Heart left ventricle (tissue), 16 donors: Measurements from ENCODE around the gene TLE4. TPM values are rescaled to one million over a fixed set of nuclear protein-coding genes. Genes with fewer than 3 reads are reported as not detected.

Experiments used
- ATAC-seq, 4 donors: fragments of 200-7000 bp; cut with Tn5 transposase; one replicate each; pipeline ENCODE4 v1.9.1; 2020 to 2022; ENCODE audit warnings: moderate library complexity in 4 of 4, mild to moderate bottlenecking in 3 of 4, moderate number of reproducible peaks in 1 of 4
- DNase-seq, 5 donors: peaks; one replicate each; pipeline ENCODE4 v3.0.0-alpha.2; 2020
- H3K27ac ChIP-seq, 12 donors: fragments of 200-600 bp; sonication (generic) in 4 of 12; one replicate each; pipeline versions ENCODE4 v1.5.0 to v1.8.0; 2016 to 2022; ENCODE audit warnings: mild to moderate bottlenecking in 2 of 12
- H3K27me3 ChIP-seq, 9 donors: fragments of 200-600 bp; sonication (generic) in 2 of 9; one replicate each; pipeline versions ENCODE4 v1.5.1 to v1.8.0; 2016 to 2022; ENCODE audit warnings: mild to moderate bottlenecking in 3 of 9
- H3K36me3 ChIP-seq, 9 donors: fragments of 200-600 bp; sonication (generic) in 2 of 9; one replicate each; pipeline versions ENCODE4 v1.5.0 to v1.8.0; 2018 to 2022; ENCODE audit warnings: mild to moderate bottlenecking in 2 of 9
- H3K4me1 ChIP-seq, 12 donors: fragments of 200-600 bp; sonication (generic) in 4 of 12; one replicate each; pipeline versions ENCODE4 v1.5.0 to v1.8.0; 2016 to 2022; ENCODE audit warnings: mild to moderate bottlenecking in 3 of 12
- H3K4me3 ChIP-seq, 12 donors: fragments of 200-600 bp; sonication (generic) in 4 of 12; one replicate each; pipeline versions ENCODE4 v1.5.0 to v1.8.0; 2017 to 2022; ENCODE audit warnings: mild to moderate bottlenecking in 9 of 12, moderate library complexity in 4 of 12
- H3K9me3 ChIP-seq, 12 donors: fragments of 200-600 bp; sonication (generic) in 4 of 12; one replicate each; pipeline versions ENCODE4 v1.5.0 to v1.8.0; 2016 to 2022; ENCODE audit warnings: mild to moderate bottlenecking in 1 of 12
- POLR2A ChIP-seq, 2 donors: fragments of 450-650 bp; IDR thresholded peaks; one replicate each; pipeline ENCODE4 v1.6.1; 2017; ENCODE audit warnings: antibody characterized with exemption in 2 of 2, mild to moderate bottlenecking in 2 of 2, moderate library complexity in 2 of 2
- WGBS, 4 donors: extraction: QIAGEN DNeasy Blood & Tissue Kit in 2 of 4; methylation state at CpG; one replicate each; pipeline versions ENCODE4 v1.1.5 to v1.1.7; 2013 to 2018; 5-methylcytosine and 5-hydroxymethylcytosine counted together
- intact Hi-C, 10 donors: fragments of 100-400 bp; cut with DNase I; formaldehyde crosslinking; loops; one replicate each; pipeline versions ENCODE4 v1.11.1 to v1.14.2; 2022
- polyA plus RNA-seq, 2 donors: library from polyadenylated mRNA; stranded (reverse); fragments of 200-250 nt; gene quantifications; one replicate each; pipeline ENCODE4 v1.2.3, GENCODE V29; 2013
- total RNA-seq, 9 donors: library from RNA; depleted of rRNA in 2 of 9; stranded (reverse); fragments of >200 nt in 2 of 9; fragmentation: NEBNext Ultra II Directional in 3 of 9; extraction: Animal tissue kit (Norgen Biotek cat#: 25700) in 3 of 9; gene quantifications; one replicate each; pipeline versions ENCODE4 v1.1.0 to v1.2.4, GENCODE V29; 2016 to 2023
- TF ChIP-seq, protein P1 (sequence below), 12 donors: fragments of 200-600 bp; sonication (generic) in 4 of 12; IDR thresholded peaks; one replicate each; pipeline versions ENCODE4 v1.5.0 to v1.8.0; 2018 to 2022; ENCODE audit warnings: antibody characterized with exemption in 12 of 12, mild to moderate bottlenecking in 5 of 12
- donor health status: ischemic (EF 13 %, LVEDD 7.1; RV severe dilation, severe dysfunction).
- donor health status: healthy with polysubstance abuse.
- donor health status: DM: no; HTN: yes; CAD: no.
- donor health status: DM: no; HTN: no; CAD: no.
- donor health status: ischemic (EF 25% LVEDD 6.9; RV normal size, moderate dysfunction).
- donor health status: ischemic (EF 25% LVEDD 5.7; RV mildly dilated, moderate dysfunction).
- donor health status: healthy.
- donor health status: DM: yes; HTN: yes; CAD: no.
- donor health status: ischemic (EF 35%, LVEDD 5.7; RV mildly dilated, moderate dysfunction).
- donor health status: nonischemic (EF 11% LVEDD 7.7; RV severe dilation, severe dysfunction).
- donor health status: DM: yes; HTN: yes; CAD: no.
- donor health status: PGD.
- donor health status: ischemic (EF 29% LVEDD 5.4; RV normal size, mild dysfunction).
- donor health status: nonischemic (EF 23%, LVEDD 6.1; RV moderate dilation, normal function).

Gene TLE4
- total and polyA plus RNA-seq, 11 donors: 3.7 to 23.9 (median 13.8) TPM

GRCh38 chr9:79757881-79758669, 186.3 kb downstream of the TLE4 start:
- WGBS, 4 donors: 50 to 71% (median 58%) methylated on average over 2 of the region's 2 CpGs
- ATAC-seq (no peak), DNase-seq (no peak)
- H3K27me3 ChIP-seq: no peaks in the 10 kb centered on the region
- TF ChIP-seq, protein P1, sequence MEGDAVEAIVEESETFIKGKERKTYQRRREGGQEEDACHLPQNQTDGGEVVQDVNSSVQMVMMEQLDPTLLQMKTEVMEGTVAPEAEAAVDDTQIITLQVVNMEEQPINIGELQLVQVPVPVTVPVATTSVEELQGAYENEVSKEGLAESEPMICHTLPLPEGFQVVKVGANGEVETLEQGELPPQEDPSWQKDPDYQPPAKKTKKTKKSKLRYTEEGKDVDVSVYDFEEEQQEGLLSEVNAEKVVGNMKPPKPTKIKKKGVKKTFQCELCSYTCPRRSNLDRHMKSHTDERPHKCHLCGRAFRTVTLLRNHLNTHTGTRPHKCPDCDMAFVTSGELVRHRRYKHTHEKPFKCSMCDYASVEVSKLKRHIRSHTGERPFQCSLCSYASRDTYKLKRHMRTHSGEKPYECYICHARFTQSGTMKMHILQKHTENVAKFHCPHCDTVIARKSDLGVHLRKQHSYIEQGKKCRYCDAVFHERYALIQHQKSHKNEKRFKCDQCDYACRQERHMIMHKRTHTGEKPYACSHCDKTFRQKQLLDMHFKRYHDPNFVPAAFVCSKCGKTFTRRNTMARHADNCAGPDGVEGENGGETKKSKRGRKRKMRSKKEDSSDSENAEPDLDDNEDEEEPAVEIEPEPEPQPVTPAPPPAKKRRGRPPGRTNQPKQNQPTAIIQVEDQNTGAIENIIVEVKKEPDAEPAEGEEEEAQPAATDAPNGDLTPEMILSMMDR (IDR thresholded peaks at IDR 0.05): peak in 10 of 12 donors; percentile 10 to 51 (median 34)
- no peak for TF ChIP-seq POLR2A (IDR thresholded peaks at IDR 0.05)
- intact Hi-C loops: no loop called here
- no peak overlapping the region for H3K27ac ChIP-seq
- no peaks in the 10 kb centered on the region for H3K4me1 ChIP-seq
- no peaks in the 10 kb centered on the region for H3K36me3 ChIP-seq
- H3K9me3 ChIP-seq: peaks cover 0 to 6% (median 0%) of the 10 kb centered on the region in 12 donors
- no peak overlapping the region for H3K4me3 ChIP-seq

- WGBS, 4 donors: 92 to 100% (median 94%) methylated on average over 1 of the region's 1 CpG
- no peaks in the 10 kb centered on the region for H3K27me3 ChIP-seq
- H3K4me1 ChIP-seq: peaks cover 0 to 7% (median 0%) of the 10 kb centered on the region in 12 donors
- DNase-seq: no peak
- ATAC-seq: no peak
- TF ChIP-seq, protein P1 (IDR thresholded peaks at IDR 0.05): no peak
- no peak for TF ChIP-seq POLR2A (IDR thresholded peaks at IDR 0.05)
- H3K4me3 ChIP-seq: no peak overlapping the region
- intact Hi-C loops: no loop called here
- no peak overlapping the region for H3K27ac ChIP-seq
- peaks cover 0 to 6% (median 0%) of the 10 kb centered on the region in 12 donors for H3K9me3 ChIP-seq
- no peaks in the 10 kb centered on the region for H3K36me3 ChIP-seq
Measured at GRCh38 chr9:79759460-79759859, 187.7 kb downstream of the TLE4 start.

DNA sequence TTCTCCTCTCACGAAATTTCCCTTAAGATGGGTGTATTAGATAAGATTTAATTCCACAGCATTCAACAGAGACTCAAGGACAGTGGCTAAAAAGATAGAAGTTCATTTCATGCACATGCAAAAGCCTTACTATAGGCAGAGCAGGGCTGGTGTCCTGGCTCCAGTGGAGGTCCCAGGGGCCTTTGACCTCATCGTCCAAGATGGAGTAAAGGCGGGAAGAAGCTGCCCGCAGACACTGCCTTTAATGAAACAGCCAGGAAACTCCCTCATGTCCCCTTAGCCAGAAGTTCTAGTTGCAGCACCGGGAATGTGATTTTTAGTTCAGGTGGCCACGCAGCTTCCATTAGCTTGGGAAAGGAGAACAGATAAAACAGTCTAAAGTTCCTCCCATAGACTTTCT, 190.3 kb downstream of the TLE4 start:
- 79 to 84% (median 81%) methylated on average over 6 of the region's 6 CpGs for WGBS, 4 donors

GRCh38 chr9:79763671-79764285, 192.0 kb downstream of the TLE4 start:
- TF ChIP-seq POLR2A (IDR thresholded peaks at IDR 0.05): no peak
- TF ChIP-seq, protein P1 (IDR thresholded peaks at IDR 0.05): no peak
- WGBS, 4 donors: 53 to 67% (median 58%) methylated on average over 6 of the region's 6 CpGs
- H3K4me1 ChIP-seq: peaks cover 0 to 7% (median 0%) of the 10 kb centered on the region in 12 donors
- H3K4me3 ChIP-seq: no peak overlapping the region
- H3K27me3 ChIP-seq: peaks cover 0 to 3% (median 0%) of the 10 kb centered on the region in 9 donors
- H3K27ac ChIP-seq: no peak overlapping the region
- H3K36me3 ChIP-seq: no peaks in the 10 kb centered on the region
- ATAC-seq (no peak), DNase-seq (peak in 1 of 5 donors; percentile 12)
- H3K9me3 ChIP-seq: peaks cover 0 to under 1% (median 0%) of the 10 kb centered on the region in 12 donors
- intact Hi-C loops: no loop called here

More for the DNA sequence above, 190.3 kb downstream of the TLE4 start:
- Histone ChIP-seq H3K27ac (no peak overlapping the region), H3K27me3 (no peaks in the 10 kb centered on the region), H3K36me3 (no peaks in the 10 kb centered on the region), H3K4me1 (peaks cover 0 to 7% (median 0%) of the 10 kb centered on the region in 12 donors), H3K4me3 (no peak overlapping the region), H3K9me3 (peaks cover 0 to 6% (median 0%) of the 10 kb centered on the region in 12 donors)
- TF ChIP-seq, protein P1 (IDR thresholded peaks at IDR 0.05): no peak
- no peak for TF ChIP-seq POLR2A (IDR thresholded peaks at IDR 0.05)
- intact Hi-C loops: no loop called here
- ATAC-seq (no peak), DNase-seq (no peak)
